ENCODE data around the gene NRL. TPM values are rescaled to one million over a fixed set of nuclear protein-coding genes. Genes with fewer than 3 reads are reported as not detected.

The NRL gene
- polyA plus RNA-seq, 1 donor (not counting 4 experiments of a cell fraction or from before 2014, with no cell fraction given) = 0.29 TPM

- Histone ChIP-seq H3K27me3 (ENCODE audit: control insufficient read depth, extremely low read depth, insufficient read depth, low read length) (no peaks in the 10 kb centered on the region), H3K79me2 (ENCODE audit: control insufficient read depth, insufficient read depth, low read length) (peaks cover 2% of the 10 kb centered on the region), H3K4me2 (ENCODE audit: control insufficient read depth, extremely low read depth, insufficient read depth, low read depth, low read length) (no peak overlapping the region), H3K27ac (ENCODE audit: control insufficient read depth, insufficient read depth, low read length) (no peak overlapping the region), H3K9me1 (ENCODE audit: control insufficient read depth, extremely low read depth, insufficient read depth, low read length) (no peaks in the 10 kb centered on the region), H3K4me3 (ENCODE audit: control insufficient read depth in 2 of 3, extremely low read depth in 1 of 3, insufficient read depth in 2 of 3, low read depth in 1 of 3, low read length in 3 of 3) (no peak overlapping the region), H2AFZ (ENCODE audit: control insufficient read depth, low read length) (no peak overlapping the region), H3K36me3 (ENCODE audit: control insufficient read depth in 2 of 2, extremely low read depth in 1 of 2, insufficient read depth in 2 of 2, low read length in 2 of 2) (peaks cover 0 to 9% of the 10 kb centered on the region in 2 experiments), H4K20me1 (ENCODE audit: control insufficient read depth, extremely low read depth, insufficient read depth, low read length) (no peaks in the 10 kb centered on the region), H3K4me1 (ENCODE audit: control insufficient read depth, extremely low read depth, insufficient read depth, low read length) (peaks cover 17% of the 10 kb centered on the region), H3K9me3 (ENCODE audit: control insufficient read depth, low read depth, low read length) (no peaks in the 10 kb centered on the region), H3K9ac (ENCODE audit: control insufficient read depth, extremely low read depth, insufficient read depth, low read length) (no peak overlapping the region)
- no peak for TF ChIP-seq EZH2 (IDR thresholded peaks at IDR 0.05; ENCODE audit: low read length)
- DNase-seq (ENCODE audit: low read depth, low spot score) (no peak), FAIRE-seq (no peak)
- dilution Hi-C loops (cut with MboI; ENCODE audit: extremely low pct_ligation_motif_present, low sequenced_read_pairs) = no loop called here
Observed at GRCh38 chr14:24092110-24092504, 22.6 kb downstream of the NRL start.

- dilution Hi-C loops (cut with MboI; ENCODE audit: extremely low pct_ligation_motif_present, low sequenced_read_pairs) = no loop called here
- no peaks in the 10 kb centered on the region for H3K36me3 ChIP-seq (ENCODE audit: control insufficient read depth in 2 of 2, extremely low read depth in 1 of 2, insufficient read depth in 2 of 2, low read length in 2 of 2)
- no peak overlapping the region for H3K4me3 ChIP-seq (ENCODE audit: control insufficient read depth in 2 of 3, extremely low read depth in 1 of 3, insufficient read depth in 2 of 3, low read depth in 1 of 3, low read length in 3 of 3)
- H3K4me2 ChIP-seq (ENCODE audit: control insufficient read depth, extremely low read depth, insufficient read depth, low read depth, low read length) = no peak overlapping the region
- H3K27me3 ChIP-seq (ENCODE audit: control insufficient read depth, extremely low read depth, insufficient read depth, low read length) = no peaks in the 10 kb centered on the region
- no peaks in the 10 kb centered on the region for H3K79me2 ChIP-seq (ENCODE audit: control insufficient read depth, insufficient read depth, low read length)
- FAIRE-seq (no peak), DNase-seq (ENCODE audit: low read depth, low spot score) (no peak)
- H3K9me1 ChIP-seq (ENCODE audit: control insufficient read depth, extremely low read depth, insufficient read depth, low read length) = no peaks in the 10 kb centered on the region
- H3K4me1 ChIP-seq (ENCODE audit: control insufficient read depth, extremely low read depth, insufficient read depth, low read length) = peaks cover 9% of the 10 kb centered on the region
- H3K9ac ChIP-seq (ENCODE audit: control insufficient read depth, extremely low read depth, insufficient read depth, low read length) = no peak overlapping the region
- H3K27ac ChIP-seq (ENCODE audit: control insufficient read depth, insufficient read depth, low read length) = no peak overlapping the region
- no peaks in the 10 kb centered on the region for H3K9me3 ChIP-seq (ENCODE audit: control insufficient read depth, low read depth, low read length)
- H4K20me1 ChIP-seq (ENCODE audit: control insufficient read depth, extremely low read depth, insufficient read depth, low read length) = no peaks in the 10 kb centered on the region
- H2AFZ ChIP-seq (ENCODE audit: control insufficient read depth, low read length) = no peak overlapping the region
- TF ChIP-seq EZH2 (IDR thresholded peaks at IDR 0.05; ENCODE audit: low read length) (no peak), CTCF (optimal IDR thresholded peaks at IDR 0.05 in 1 of 3, IDR thresholded peaks at IDR 0.05 in 1 of 3, conservative IDR thresholded peaks at IDR 0.05 in 1 of 3; ENCODE audit: extremely low read depth in 1 of 3, insufficient read depth in 2 of 3, low read length in 3 of 3) (no peak)
Observed at GRCh38 chr14:24089890-24090289, 24.9 kb downstream of the NRL start.

- Histone ChIP-seq H3K9me3 (ENCODE audit: control insufficient read depth, low read depth, low read length) (no peaks in the 10 kb centered on the region), H4K20me1 (ENCODE audit: control insufficient read depth, extremely low read depth, insufficient read depth, low read length) (no peaks in the 10 kb centered on the region), H3K9ac (ENCODE audit: control insufficient read depth, extremely low read depth, insufficient read depth, low read length) (no peak overlapping the region), H3K27me3 (ENCODE audit: control insufficient read depth, extremely low read depth, insufficient read depth, low read length) (no peaks in the 10 kb centered on the region), H3K4me1 (ENCODE audit: control insufficient read depth, extremely low read depth, insufficient read depth, low read length) (peaks cover 2% of the 10 kb centered on the region), H3K4me2 (ENCODE audit: control insufficient read depth, extremely low read depth, insufficient read depth, low read depth, low read length) (no peak overlapping the region), H3K4me3 (ENCODE audit: control insufficient read depth in 2 of 3, extremely low read depth in 1 of 3, insufficient read depth in 2 of 3, low read depth in 1 of 3, low read length in 3 of 3) (no peak overlapping the region), H3K27ac (ENCODE audit: control insufficient read depth, insufficient read depth, low read length) (no peak overlapping the region), H3K9me1 (ENCODE audit: control insufficient read depth, extremely low read depth, insufficient read depth, low read length) (no peaks in the 10 kb centered on the region), H2AFZ (ENCODE audit: control insufficient read depth, low read length) (no peak overlapping the region), H3K36me3 (ENCODE audit: control insufficient read depth in 2 of 2, extremely low read depth in 1 of 2, insufficient read depth in 2 of 2, low read length in 2 of 2) (no peaks in the 10 kb centered on the region), H3K79me2 (ENCODE audit: control insufficient read depth, insufficient read depth, low read length) (no peaks in the 10 kb centered on the region)
- FAIRE-seq (no peak), DNase-seq (ENCODE audit: low read depth, low spot score) (no peak)
- dilution Hi-C loops (cut with MboI; ENCODE audit: extremely low pct_ligation_motif_present, low sequenced_read_pairs) = no loop called here
- TF ChIP-seq CTCF (optimal IDR thresholded peaks at IDR 0.05 in 1 of 3, IDR thresholded peaks at IDR 0.05 in 1 of 3, conservative IDR thresholded peaks at IDR 0.05 in 1 of 3; ENCODE audit: extremely low read depth in 1 of 3, insufficient read depth in 2 of 3, low read length in 3 of 3) (no peak), EZH2 (IDR thresholded peaks at IDR 0.05; ENCODE audit: low read length) (no peak)
Observed at GRCh38 chr14:24088095-24088494, 26.7 kb downstream of the NRL start.

Data from keratinocyte (primary cell).